Measurements from ENCODE around the gene GP5. TPM values are rescaled to one million over a fixed set of nuclear protein-coding genes. Genes with fewer than 3 reads are reported as not detected.

GP5 gene
- polyA plus RNA-seq, 1 of the 3 experiments (the other 2 are of a cell fraction), result 0.13 TPM

DNA sequence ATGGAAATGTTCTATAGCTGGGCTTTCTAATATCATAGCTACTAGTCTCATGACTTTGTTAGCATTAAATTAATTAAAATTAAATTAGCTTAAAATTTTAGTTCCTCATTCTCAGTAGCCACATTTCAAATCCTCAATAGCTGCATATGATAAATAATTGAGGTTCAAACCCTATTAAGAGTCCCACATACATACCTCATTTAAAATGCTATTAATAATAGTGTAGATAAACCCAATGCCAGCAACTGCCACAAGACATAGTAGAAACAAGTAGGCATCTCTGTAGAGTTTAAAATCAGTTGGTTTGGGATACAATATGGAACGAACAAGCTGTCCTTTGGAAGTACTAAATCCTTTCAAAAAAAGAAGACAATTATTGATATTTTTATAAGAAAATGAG, 48.6 kb upstream of the GP5 start (continued):
- TF ChIP-seq, protein P1, sequence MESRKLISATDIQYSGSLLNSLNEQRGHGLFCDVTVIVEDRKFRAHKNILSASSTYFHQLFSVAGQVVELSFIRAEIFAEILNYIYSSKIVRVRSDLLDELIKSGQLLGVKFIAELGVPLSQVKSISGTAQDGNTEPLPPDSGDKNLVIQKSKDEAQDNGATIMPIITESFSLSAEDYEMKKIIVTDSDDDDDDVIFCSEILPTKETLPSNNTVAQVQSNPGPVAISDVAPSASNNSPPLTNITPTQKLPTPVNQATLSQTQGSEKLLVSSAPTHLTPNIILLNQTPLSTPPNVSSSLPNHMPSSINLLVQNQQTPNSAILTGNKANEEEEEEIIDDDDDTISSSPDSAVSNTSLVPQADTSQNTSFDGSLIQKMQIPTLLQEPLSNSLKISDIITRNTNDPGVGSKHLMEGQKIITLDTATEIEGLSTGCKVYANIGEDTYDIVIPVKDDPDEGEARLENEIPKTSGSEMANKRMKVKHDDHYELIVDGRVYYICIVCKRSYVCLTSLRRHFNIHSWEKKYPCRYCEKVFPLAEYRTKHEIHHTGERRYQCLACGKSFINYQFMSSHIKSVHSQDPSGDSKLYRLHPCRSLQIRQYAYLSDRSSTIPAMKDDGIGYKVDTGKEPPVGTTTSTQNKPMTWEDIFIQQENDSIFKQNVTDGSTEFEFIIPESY (IDR thresholded peaks at IDR 0.05; ENCODE audit: borderline replicate concordance, low read depth), result no peak
- no peak for TF ChIP-seq ELF1 (IDR thresholded peaks at IDR 0.05)
- TF ChIP-seq MEF2A (IDR thresholded peaks at IDR 0.05; ENCODE audit: borderline replicate concordance, low read depth), result no peak
- no peak for TF ChIP-seq TCF12 (IDR thresholded peaks at IDR 0.05)
- TF ChIP-seq, protein P2, sequence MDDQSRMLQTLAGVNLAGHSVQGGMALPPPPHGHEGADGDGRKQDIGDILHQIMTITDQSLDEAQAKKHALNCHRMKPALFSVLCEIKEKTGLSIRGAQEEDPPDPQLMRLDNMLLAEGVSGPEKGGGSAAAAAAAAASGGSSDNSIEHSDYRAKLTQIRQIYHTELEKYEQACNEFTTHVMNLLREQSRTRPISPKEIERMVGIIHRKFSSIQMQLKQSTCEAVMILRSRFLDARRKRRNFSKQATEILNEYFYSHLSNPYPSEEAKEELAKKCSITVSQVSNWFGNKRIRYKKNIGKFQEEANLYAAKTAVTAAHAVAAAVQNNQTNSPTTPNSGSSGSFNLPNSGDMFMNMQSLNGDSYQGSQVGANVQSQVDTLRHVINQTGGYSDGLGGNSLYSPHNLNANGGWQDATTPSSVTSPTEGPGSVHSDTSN (IDR thresholded peaks at IDR 0.05), result no peak
- TF ChIP-seq RCOR1 (IDR thresholded peaks at IDR 0.05; ENCODE audit: low read length), result no peak
- no peak for TF ChIP-seq SMC3 (IDR thresholded peaks at IDR 0.05; ENCODE audit: low read depth, low read length)

DNA sequence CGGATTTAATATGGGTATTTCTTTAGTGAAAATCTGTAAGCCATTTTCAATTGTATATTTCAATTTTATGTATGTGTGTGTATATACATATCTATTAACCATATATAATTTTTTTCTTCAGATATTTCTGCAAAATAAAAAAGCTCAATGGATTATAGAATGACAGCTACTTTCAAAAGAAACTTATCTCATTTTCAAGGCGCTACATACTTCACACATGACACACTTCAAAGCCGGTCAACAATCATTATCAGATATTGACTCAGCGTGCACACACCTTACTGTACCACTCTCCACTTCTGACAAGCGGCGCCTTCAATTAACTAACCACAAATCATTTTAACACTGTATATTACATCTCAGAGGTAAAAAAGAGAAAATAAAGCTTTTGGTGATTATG, 48.1 kb upstream of the GP5 start:
- no peak overlapping the region for H2AFZ ChIP-seq (ENCODE audit: low read depth)
- no peak for DNase-seq
- no peak overlapping the region for H3K9ac ChIP-seq
- no peaks in the 10 kb centered on the region; a peak in 1 of 4 replicates for H3K4me1 ChIP-seq (ENCODE audit: control insufficient read depth in 1 of 2, insufficient read depth in 2 of 2, low read depth in 1 of 2, low read length in 1 of 2)
- CTCF ChIA-PET, result interaction anchor here (0.6 to 1.7 kb wide), 6 partner anchors 11 to 42 kb away, joined by 3 to 5 read pairs (median 4); no protein-coding TSS in a partner anchor
- no peaks in the 10 kb centered on the region for H3K27me3 ChIP-seq (ENCODE audit: insufficient read depth)
- H3K4me3 ChIP-seq (ENCODE audit: low read depth in 2 of 2, low read length in 1 of 2), result no peak overlapping the region
- WGBS (ENCODE audit: low lambda C conversion rate), result 96% methylated on average over 6 of the region's 6 CpGs
- no peak overlapping the region for H3K27ac ChIP-seq (ENCODE audit: low read depth in 2 of 2, low read length in 1 of 2)
- POLR2A ChIA-PET, result no interaction called here
- TF ChIP-seq, protein P1 (IDR thresholded peaks at IDR 0.05; ENCODE audit: borderline replicate concordance, low read depth), result no peak
- TF ChIP-seq EP300 (IDR thresholded peaks at IDR 0.05; ENCODE audit: borderline replicate concordance in 1 of 2, low read depth in 1 of 2, low read length in 1 of 2) (no peak), RFX5 (IDR thresholded peaks at IDR 0.05; ENCODE audit: low read length) (no peak), RAD21 (IDR thresholded peaks at IDR 0.05; ENCODE audit: low read length) (no peak), FOXJ3 (CRISPR knock-in tag; IDR thresholded peaks at IDR 0.05) (no peak), NFIC (IDR thresholded peaks at IDR 0.05; ENCODE audit: borderline replicate concordance) (no peak), SMC3 (IDR thresholded peaks at IDR 0.05; ENCODE audit: low read depth, low read length) (no peak), EZH2phosphoT487 (IDR thresholded peaks at IDR 0.05; ENCODE audit: borderline replicate concordance, low read depth) (no peak), GABPA (IDR thresholded peaks at IDR 0.05; ENCODE audit: low read depth) (no peak), GATA2 (CRISPR knock-in tag; IDR thresholded peaks at IDR 0.05) (no peak), TCF12 (IDR thresholded peaks at IDR 0.05) (no peak), MEF2A (IDR thresholded peaks at IDR 0.05; ENCODE audit: borderline replicate concordance, low read depth) (no peak), RXRA (IDR thresholded peaks at IDR 0.05; ENCODE audit: borderline replicate concordance, low read depth) (no peak)
- TF ChIP-seq, protein P3, sequence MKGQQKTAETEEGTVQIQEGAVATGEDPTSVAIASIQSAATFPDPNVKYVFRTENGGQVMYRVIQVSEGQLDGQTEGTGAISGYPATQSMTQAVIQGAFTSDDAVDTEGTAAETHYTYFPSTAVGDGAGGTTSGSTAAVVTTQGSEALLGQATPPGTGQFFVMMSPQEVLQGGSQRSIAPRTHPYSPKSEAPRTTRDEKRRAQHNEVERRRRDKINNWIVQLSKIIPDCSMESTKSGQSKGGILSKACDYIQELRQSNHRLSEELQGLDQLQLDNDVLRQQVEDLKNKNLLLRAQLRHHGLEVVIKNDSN (IDR thresholded peaks at IDR 0.05; ENCODE audit: borderline replicate concordance, low read depth), result no peak
- TF ChIP-seq, protein P4, sequence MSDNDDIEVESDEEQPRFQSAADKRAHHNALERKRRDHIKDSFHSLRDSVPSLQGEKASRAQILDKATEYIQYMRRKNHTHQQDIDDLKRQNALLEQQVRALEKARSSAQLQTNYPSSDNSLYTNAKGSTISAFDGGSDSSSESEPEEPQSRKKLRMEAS (IDR thresholded peaks at IDR 0.05; ENCODE audit: low read depth), result no peak
- TF ChIP-seq, protein P5, sequence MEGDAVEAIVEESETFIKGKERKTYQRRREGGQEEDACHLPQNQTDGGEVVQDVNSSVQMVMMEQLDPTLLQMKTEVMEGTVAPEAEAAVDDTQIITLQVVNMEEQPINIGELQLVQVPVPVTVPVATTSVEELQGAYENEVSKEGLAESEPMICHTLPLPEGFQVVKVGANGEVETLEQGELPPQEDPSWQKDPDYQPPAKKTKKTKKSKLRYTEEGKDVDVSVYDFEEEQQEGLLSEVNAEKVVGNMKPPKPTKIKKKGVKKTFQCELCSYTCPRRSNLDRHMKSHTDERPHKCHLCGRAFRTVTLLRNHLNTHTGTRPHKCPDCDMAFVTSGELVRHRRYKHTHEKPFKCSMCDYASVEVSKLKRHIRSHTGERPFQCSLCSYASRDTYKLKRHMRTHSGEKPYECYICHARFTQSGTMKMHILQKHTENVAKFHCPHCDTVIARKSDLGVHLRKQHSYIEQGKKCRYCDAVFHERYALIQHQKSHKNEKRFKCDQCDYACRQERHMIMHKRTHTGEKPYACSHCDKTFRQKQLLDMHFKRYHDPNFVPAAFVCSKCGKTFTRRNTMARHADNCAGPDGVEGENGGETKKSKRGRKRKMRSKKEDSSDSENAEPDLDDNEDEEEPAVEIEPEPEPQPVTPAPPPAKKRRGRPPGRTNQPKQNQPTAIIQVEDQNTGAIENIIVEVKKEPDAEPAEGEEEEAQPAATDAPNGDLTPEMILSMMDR (IDR thresholded peaks at IDR 0.05), result no peak
- TF ChIP-seq, protein P6, sequence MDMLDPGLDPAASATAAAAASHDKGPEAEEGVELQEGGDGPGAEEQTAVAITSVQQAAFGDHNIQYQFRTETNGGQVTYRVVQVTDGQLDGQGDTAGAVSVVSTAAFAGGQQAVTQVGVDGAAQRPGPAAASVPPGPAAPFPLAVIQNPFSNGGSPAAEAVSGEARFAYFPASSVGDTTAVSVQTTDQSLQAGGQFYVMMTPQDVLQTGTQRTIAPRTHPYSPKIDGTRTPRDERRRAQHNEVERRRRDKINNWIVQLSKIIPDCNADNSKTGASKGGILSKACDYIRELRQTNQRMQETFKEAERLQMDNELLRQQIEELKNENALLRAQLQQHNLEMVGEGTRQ (IDR thresholded peaks at IDR 0.05; ENCODE audit: borderline replicate concordance, low read depth, low read length), result no peak
- TF ChIP-seq, protein P2 (IDR thresholded peaks at IDR 0.05), result no peak
- no peak overlapping the region for H3K4me2 ChIP-seq
- H3K9me3 ChIP-seq, result no peaks in the 10 kb centered on the region
- H3F3A ChIP-seq (replicated peaks; ENCODE audit: insufficient read depth), result peaks cover 40% of the 10 kb centered on the region
- H3K79me2 ChIP-seq (ENCODE audit: insufficient read depth), result peaks cover 78% of the 10 kb centered on the region
- H3K9me2 ChIP-seq, result no peaks in the 10 kb centered on the region
- H3K36me3 ChIP-seq (replicated peaks in 1 of 2; ENCODE audit: control insufficient read depth in 1 of 2, insufficient read depth in 2 of 2, low read length in 1 of 2), result peaks cover 83 to 87% of the 10 kb centered on the region in 2 experiments
- no peaks in the 10 kb centered on the region for H4K20me1 ChIP-seq (ENCODE audit: insufficient read depth)
